ENCODE measurements around the gene CRYBB2.

DNA sequence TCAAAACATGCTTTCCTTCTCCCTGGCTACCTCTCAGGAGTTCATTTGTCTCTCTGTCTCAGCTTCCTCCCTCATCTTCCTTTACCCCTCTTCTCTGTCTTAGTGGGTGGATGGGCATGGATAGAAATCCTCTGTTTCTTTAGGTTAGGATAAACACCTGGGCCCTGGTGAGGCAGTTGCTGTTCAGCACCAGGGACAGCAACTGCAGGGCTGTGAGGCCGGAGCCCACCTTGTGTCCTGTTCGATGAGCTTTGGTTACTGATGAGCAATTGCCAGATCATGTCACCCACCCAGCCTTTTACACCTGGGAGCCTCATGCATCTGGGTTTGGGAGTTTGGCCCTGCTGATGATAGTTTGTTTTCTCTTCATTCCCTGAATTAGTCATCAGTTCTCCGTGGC is 25.9 kb upstream of the CRYBB2 start:
- TF ChIP-seq, protein P1, sequence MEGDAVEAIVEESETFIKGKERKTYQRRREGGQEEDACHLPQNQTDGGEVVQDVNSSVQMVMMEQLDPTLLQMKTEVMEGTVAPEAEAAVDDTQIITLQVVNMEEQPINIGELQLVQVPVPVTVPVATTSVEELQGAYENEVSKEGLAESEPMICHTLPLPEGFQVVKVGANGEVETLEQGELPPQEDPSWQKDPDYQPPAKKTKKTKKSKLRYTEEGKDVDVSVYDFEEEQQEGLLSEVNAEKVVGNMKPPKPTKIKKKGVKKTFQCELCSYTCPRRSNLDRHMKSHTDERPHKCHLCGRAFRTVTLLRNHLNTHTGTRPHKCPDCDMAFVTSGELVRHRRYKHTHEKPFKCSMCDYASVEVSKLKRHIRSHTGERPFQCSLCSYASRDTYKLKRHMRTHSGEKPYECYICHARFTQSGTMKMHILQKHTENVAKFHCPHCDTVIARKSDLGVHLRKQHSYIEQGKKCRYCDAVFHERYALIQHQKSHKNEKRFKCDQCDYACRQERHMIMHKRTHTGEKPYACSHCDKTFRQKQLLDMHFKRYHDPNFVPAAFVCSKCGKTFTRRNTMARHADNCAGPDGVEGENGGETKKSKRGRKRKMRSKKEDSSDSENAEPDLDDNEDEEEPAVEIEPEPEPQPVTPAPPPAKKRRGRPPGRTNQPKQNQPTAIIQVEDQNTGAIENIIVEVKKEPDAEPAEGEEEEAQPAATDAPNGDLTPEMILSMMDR (IDR thresholded peaks at IDR 0.05): no peak
- TF ChIP-seq EZH2 (IDR thresholded peaks at IDR 0.05): no peak
